Calu3 (cell line): Measurements from ENCODE around the gene SLC17A9. TPM values are rescaled to one million over a fixed set of nuclear protein-coding genes. Genes with fewer than 3 reads are reported as not detected.
A peak's percentile ranks its signal among the peaks of the same experiment; 100 is the strongest.
"Not testable (repeated sequence)": the region's sequence is repeated elsewhere in the genome, so short reads cannot be mapped to it uniquely, and the experiment has no call there.

Experiments
- BruUV-seq: library from RNA; stranded (reverse); fragments of 400-500 nt; replicated peaks from 2 replicates; lab custom pipeline; 2021; lab: Mats Ljungman, UMichigan
- CTCF ChIA-PET: fragments of 300-600 bp; sonication (Branson Sonifier 250); formaldehyde crosslinking; loops from one replicate; lab custom pipeline; 2022; ENCODE audit warnings: antibody characterized with exemption; lab: Charles Lee
- DNase-seq: peaks from one replicate; pipeline ENCODE4 v3.0.0; 2022
- H3K27ac Mint-ChIP-seq: one replicate; pipeline ENCODE4 v1.8.0; 2022; ENCODE audit warnings: mixed read lengths; ENCODE audit not compliant: unreplicated experiment
- H3K27me3 Mint-ChIP-seq: one replicate; pipeline ENCODE4 v1.8.0; 2022; ENCODE audit warnings: mixed read lengths; ENCODE audit not compliant: unreplicated experiment
- H3K36me3 Mint-ChIP-seq: one replicate; pipeline ENCODE4 v1.8.0; 2022; ENCODE audit warnings: mild to moderate bottlenecking, moderate library complexity, mixed read lengths; ENCODE audit not compliant: insufficient read depth, unreplicated experiment
- H3K4me1 Mint-ChIP-seq: one replicate; pipeline ENCODE4 v1.8.0; 2022; ENCODE audit warnings: mild to moderate bottlenecking, low read depth, mixed read lengths; ENCODE audit not compliant: unreplicated experiment
- H3K4me3 Mint-ChIP-seq: one replicate; pipeline ENCODE4 v1.8.0; 2022; ENCODE audit warnings: mild to moderate bottlenecking, low read depth, moderate library complexity, mixed read lengths; ENCODE audit not compliant: unreplicated experiment
- H3K9me3 Mint-ChIP-seq: one replicate; pipeline ENCODE4 v1.8.0; 2022; ENCODE audit warnings: low read depth, mixed read lengths; ENCODE audit not compliant: unreplicated experiment
- intact Hi-C: fragments of 100-400 bp; cut with micrococcal nuclease; formaldehyde crosslinking; loops from one replicate; pipeline ENCODE4 v1.10.0; 2022; ENCODE audit not compliant: unreplicated experiment
- total RNA-seq: library from RNA; stranded (reverse); gene quantifications from 2 replicates; pipeline ENCODE4 v1.2.3, GENCODE V29; 2022
- TF ChIP-seq, protein P1 (sequence below): fragments of 200-600 bp; IDR thresholded peaks from one replicate; pipeline ENCODE4 v1.8.0; 2022; ENCODE audit warnings: antibody characterized with exemption; ENCODE audit not compliant: unreplicated experiment

Gene SLC17A9
- total RNA-seq, 1 experiment from 2014 or later = 12.0 TPM

DNA sequence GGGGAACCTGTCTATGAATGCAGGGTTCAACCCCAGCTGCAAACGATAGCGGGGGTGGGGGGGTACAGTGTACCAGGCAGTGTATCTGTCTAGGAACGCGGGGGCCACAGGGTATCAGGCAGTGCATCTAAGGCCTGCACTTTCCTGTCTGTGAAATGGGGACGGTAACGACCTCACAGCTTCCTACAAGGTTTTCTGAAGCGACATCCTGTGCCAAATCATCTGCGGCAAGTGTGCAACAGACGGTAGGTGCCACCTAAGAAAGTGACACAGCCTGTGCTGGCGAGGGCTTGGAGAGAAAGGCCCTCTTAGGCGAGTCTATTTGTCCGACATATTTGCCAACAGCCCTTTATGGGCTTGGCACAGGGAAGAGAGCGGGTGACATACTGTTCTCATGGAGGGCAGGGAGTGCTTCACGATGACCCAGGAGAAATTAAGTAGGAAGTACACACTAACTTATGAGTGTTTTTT, 30.0 kb upstream of the SLC17A9 start:
- Mint-ChIP-seq H3K9me3 (no peaks in the 10 kb centered on the region), H3K27ac (peak overlapping the region; percentile 61), H3K4me1 (peaks cover 66% of the 10 kb centered on the region), H3K36me3 (peaks cover 60% of the 10 kb centered on the region), H3K4me3 (peak overlapping the region; percentile 94), H3K27me3 (no peaks in the 10 kb centered on the region)
- intact Hi-C loops = no loop called here
- CTCF ChIA-PET = interaction anchor here (1.2 kb wide), 1 partner anchor 16 kb away, joined by 3 read pairs; no protein-coding TSS in a partner anchor
- no TSS peak for BruUV-seq
- TF ChIP-seq, protein P1, sequence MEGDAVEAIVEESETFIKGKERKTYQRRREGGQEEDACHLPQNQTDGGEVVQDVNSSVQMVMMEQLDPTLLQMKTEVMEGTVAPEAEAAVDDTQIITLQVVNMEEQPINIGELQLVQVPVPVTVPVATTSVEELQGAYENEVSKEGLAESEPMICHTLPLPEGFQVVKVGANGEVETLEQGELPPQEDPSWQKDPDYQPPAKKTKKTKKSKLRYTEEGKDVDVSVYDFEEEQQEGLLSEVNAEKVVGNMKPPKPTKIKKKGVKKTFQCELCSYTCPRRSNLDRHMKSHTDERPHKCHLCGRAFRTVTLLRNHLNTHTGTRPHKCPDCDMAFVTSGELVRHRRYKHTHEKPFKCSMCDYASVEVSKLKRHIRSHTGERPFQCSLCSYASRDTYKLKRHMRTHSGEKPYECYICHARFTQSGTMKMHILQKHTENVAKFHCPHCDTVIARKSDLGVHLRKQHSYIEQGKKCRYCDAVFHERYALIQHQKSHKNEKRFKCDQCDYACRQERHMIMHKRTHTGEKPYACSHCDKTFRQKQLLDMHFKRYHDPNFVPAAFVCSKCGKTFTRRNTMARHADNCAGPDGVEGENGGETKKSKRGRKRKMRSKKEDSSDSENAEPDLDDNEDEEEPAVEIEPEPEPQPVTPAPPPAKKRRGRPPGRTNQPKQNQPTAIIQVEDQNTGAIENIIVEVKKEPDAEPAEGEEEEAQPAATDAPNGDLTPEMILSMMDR = no peak
- DNase-seq = no peak

DNA sequence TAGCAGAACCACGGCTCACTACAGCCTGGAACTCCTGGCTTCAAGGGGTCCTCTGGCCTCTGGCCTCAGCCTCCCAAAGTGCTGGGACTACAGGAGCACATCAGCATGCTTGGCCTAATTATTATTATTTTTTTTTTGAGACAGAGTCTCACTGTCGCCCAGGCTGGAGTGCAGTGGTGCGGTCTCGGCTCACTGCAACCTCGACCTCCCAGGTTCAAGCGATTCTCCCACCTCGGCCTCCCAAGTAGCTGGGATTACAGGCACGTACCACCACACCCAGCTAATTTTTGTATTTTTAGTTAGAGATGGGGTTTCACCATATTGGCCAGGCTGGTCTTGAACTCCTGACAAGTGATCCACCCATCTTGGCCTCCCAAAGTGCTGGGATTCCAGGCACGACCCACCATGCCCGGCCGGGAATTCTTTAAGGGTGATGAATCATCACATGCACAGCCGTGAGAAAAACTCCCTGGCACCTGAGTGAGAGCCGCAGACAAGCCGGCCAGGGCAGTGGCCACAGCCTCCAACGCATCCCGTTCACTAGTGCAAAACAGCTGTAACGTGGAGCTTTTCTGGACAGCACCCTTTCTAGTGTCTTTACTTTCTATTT, 29.3 kb upstream of the SLC17A9 start:
- H3K9me3 Mint-ChIP-seq, H3K27me3 Mint-ChIP-seq, BruUV-seq, intact Hi-C loops: not testable (repeated sequence)
- Mint-ChIP-seq H3K4me1 (peaks cover 66% of the 10 kb centered on the region), H3K27ac (peak overlapping the region; percentile 97), H3K36me3 (peaks cover 60% of the 10 kb centered on the region), H3K4me3 (peak overlapping the region; percentile 94)
- DNase-seq = peak; percentile 80
- CTCF ChIA-PET = interaction anchor here (1.0 to 1.3 kb wide), 2 partner anchors 8 to 22 kb away, joined by 4 to 5 read pairs; no protein-coding TSS in a partner anchor

DNA sequence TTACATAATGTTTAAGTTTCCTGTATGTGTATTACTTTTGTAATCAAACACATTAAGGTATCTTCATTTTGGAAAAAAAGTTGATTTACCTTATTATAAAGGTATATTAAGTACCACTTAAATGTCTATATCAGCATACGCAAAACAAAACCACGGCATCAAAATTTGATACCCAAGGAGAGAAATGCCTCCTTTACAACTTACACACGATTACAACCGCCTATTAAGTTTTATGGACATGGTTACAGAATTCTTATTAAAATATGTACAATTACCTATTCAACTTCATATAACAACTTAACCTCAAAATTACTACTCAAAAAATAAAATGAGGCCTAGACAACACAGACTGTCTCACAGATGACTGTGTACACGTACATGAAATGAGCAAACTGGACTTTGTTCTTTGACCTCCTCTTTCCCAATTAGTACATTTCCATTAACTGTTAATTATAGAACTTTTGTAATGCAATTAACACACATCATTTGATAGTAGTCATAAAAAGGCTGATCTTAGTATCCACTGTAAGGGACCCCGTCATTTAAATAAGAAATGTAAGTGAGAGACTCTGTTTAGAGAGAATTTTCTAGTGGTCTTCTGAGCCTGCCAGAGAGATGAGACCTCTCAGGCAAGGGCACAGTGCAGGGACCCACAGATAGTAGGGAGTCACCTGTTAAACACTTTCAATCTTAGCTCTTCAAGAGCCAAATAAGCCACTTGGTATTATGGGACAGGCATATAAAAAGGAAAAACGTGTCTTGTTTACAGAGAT, 28.7 kb upstream of the SLC17A9 start:
- H3K9me3 Mint-ChIP-seq = no peaks in the 10 kb centered on the region
- H3K27ac Mint-ChIP-seq = peak overlapping the region; percentile 97
- intact Hi-C loops = loop anchor here (2.0 kb wide), 1 partner anchor 23 kb away; no protein-coding TSS in a partner anchor
- no TSS peak for BruUV-seq
- peak overlapping the region; percentile 94 for H3K4me3 Mint-ChIP-seq
- H3K36me3 Mint-ChIP-seq = peaks cover 57% of the 10 kb centered on the region
- CTCF ChIA-PET = interaction anchor here (1.0 to 2.1 kb wide), 4 partner anchors 9 to 48 kb away, joined by 3 to 8 read pairs (median 4); no protein-coding TSS in a partner anchor
- H3K27me3 Mint-ChIP-seq = no peaks in the 10 kb centered on the region
- no peak for DNase-seq
- H3K4me1 Mint-ChIP-seq = peaks cover 63% of the 10 kb centered on the region
- TF ChIP-seq, protein P1 = no peak

DNA sequence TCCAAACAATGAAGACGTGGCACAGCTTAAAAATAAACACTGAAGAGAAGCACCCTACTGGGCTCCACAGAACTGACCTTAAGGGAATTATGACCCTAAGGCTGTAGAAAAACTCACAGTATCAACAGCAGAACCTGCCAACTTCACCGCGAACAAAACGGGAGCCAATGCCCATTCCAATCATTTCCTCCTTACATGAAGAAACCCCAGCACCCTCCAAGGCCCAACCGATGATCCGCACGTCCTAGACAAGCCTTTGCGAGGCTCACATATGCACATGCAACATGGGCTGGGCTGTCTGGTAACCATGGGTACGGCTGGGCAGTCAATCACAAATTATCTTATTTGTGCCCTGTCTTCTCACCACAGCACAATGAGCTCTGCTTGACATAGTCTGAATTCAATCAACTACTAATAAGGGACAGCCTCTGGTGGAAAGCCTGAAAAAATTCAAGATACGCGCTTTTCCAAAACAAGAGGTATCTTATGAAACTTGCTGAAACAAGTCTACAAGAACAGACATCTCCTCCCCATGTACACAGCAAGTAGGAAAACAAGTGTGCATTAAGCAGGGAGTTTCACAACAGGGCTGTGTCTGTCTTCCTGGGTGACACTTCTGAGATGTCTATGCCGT, 27.9 kb upstream of the SLC17A9 start:
- H3K9me3 Mint-ChIP-seq = no peaks in the 10 kb centered on the region
- intact Hi-C loops = loop anchor here (2.0 kb wide), 1 partner anchor 24 kb away; no protein-coding TSS in a partner anchor
- peaks cover 60% of the 10 kb centered on the region for H3K36me3 Mint-ChIP-seq
- H3K27me3 Mint-ChIP-seq = no peaks in the 10 kb centered on the region
- TF ChIP-seq, protein P1 = no peak
- peaks cover 59% of the 10 kb centered on the region for H3K4me1 Mint-ChIP-seq
- H3K27ac Mint-ChIP-seq = peak overlapping the region; percentile 97
- BruUV-seq = TSS peak; percentile 31
- peak; percentile 61 for DNase-seq
- CTCF ChIA-PET = interaction anchor here (1.4 to 2.1 kb wide), 2 partner anchors 10 to 49 kb away, joined by 3 to 8 read pairs; no protein-coding TSS in a partner anchor
- H3K4me3 Mint-ChIP-seq = peak overlapping the region; percentile 94
